Erythroblast (primary cell): ENCODE data around the gene CST6.
"Not testable (repeated sequence)": the region's sequence is repeated elsewhere in the genome, so short reads cannot be mapped to it uniquely, and the experiment has no call there.

ENCODE experiments used
- DNase-seq, 2 experiments: peaks; one replicate each; lab custom pipeline; 2025; lab: John Stamatoyannopoulos, UW
- GATA1 ChIP-seq: IDR thresholded peaks from 2 replicates; pipeline ENCODE4 v1.6.1; 2011; ENCODE audit warnings: low read depth, mild to moderate bottlenecking, control low read depth, low read length, moderate library complexity
- POLR2A ChIP-seq: IDR thresholded peaks from 2 replicates; pipeline ENCODE4 v1.6.1; 2011; ENCODE audit warnings: mild to moderate bottlenecking, low read length

The CST6 gene

GRCh38 chr11:66003291-66003690 is 8.5 kb upstream of the CST6 start:
- TF ChIP-seq POLR2A (no peak), GATA1 (no peak)
- DNase-seq = no peak

- no peak for TF ChIP-seq GATA1
- TF ChIP-seq POLR2A = no peak
Measured at GRCh38 chr11:66004186-66004585, 7.6 kb upstream of the CST6 start.

GRCh38 chr11:66006134-66006890 is 5.5 kb upstream of the CST6 start:
- TF ChIP-seq POLR2A = no peak
- no peak for TF ChIP-seq GATA1
- DNase-seq = no peak

More at GRCh38 chr11:66004186-66004585, 7.6 kb upstream of the CST6 start:
- no peak for DNase-seq

GRCh38 chr11:66006891-66007176 is 5.0 kb upstream of the CST6 start:
- no peak for DNase-seq
- no peak for TF ChIP-seq POLR2A
- no peak for TF ChIP-seq GATA1

- peak; percentile 35 to 39 for DNase-seq
- no peak for TF ChIP-seq GATA1
Measured at GRCh38 chr11:66007201-66007634, 4.6 kb upstream of the CST6 start.

- no peak for TF ChIP-seq POLR2A
- TF ChIP-seq GATA1 = no peak
- no peak for DNase-seq
Measured at GRCh38 chr11:66008095-66008467, 3.7 kb upstream of the CST6 start.

- no peak for TF ChIP-seq GATA1
- TF ChIP-seq POLR2A = no peak
- DNase-seq = no peak
Measured at GRCh38 chr11:66008468-66009101, 3.2 kb upstream of the CST6 start.

- DNase-seq = not testable (repeated sequence)
Measured at GRCh38 chr11:66010036-66010435, 1.8 kb upstream of the CST6 start.

GRCh38 chr11:66011239-66011784 is 496 bp upstream of the CST6 start:
- TF ChIP-seq POLR2A = no peak
- no peak for TF ChIP-seq GATA1
- DNase-seq = no peak

GRCh38 chr11:66012371-66012945 is 650 bp downstream of the CST6 start:
- TF ChIP-seq POLR2A (no peak), GATA1 (no peak)
- no peak for DNase-seq

- DNase-seq = peak; percentile 50 to 56
- TF ChIP-seq GATA1 (no peak), POLR2A (no peak)
Measured at GRCh38 chr11:66012946-66013761, 1.3 kb downstream of the CST6 start.

GRCh38 chr11:66013762-66014100 is 1.9 kb downstream of the CST6 start:
- TF ChIP-seq GATA1 = no peak
- TF ChIP-seq POLR2A = no peak
- peak in 1 of 2 experiments; percentile 56 for DNase-seq

- no peak for TF ChIP-seq POLR2A
- no peak for TF ChIP-seq GATA1
- no peak for DNase-seq
Measured at GRCh38 chr11:66014804-66015453, 3.1 kb downstream of the CST6 start.

GRCh38 chr11:66015454-66015881 is 3.7 kb downstream of the CST6 start:
- TF ChIP-seq POLR2A = no peak
- TF ChIP-seq GATA1 = no peak
- no peak for DNase-seq
